ENCODE data around the gene PYGB.

Gene PYGB

GRCh38 chr20:25277941-25278521, 30.1 kb downstream of the PYGB start:
- Histone ChIP-seq H3K9me3 (no peaks in the 10 kb centered on the region), H3K4me3 (ENCODE audit: low read depth in 1 of 2, low read length in 1 of 2) (no peak overlapping the region), H3K27me3 (no peaks in the 10 kb centered on the region), H3K4me1 (ENCODE audit: control insufficient read depth in 1 of 2, insufficient read depth in 1 of 2, low read depth in 1 of 2, low read length in 1 of 2) (no peaks in the 10 kb centered on the region), H3K36me3 (peaks cover 97% of the 10 kb centered on the region), H3K27ac (no peak overlapping the region)
- TF ChIP-seq, protein P1, sequence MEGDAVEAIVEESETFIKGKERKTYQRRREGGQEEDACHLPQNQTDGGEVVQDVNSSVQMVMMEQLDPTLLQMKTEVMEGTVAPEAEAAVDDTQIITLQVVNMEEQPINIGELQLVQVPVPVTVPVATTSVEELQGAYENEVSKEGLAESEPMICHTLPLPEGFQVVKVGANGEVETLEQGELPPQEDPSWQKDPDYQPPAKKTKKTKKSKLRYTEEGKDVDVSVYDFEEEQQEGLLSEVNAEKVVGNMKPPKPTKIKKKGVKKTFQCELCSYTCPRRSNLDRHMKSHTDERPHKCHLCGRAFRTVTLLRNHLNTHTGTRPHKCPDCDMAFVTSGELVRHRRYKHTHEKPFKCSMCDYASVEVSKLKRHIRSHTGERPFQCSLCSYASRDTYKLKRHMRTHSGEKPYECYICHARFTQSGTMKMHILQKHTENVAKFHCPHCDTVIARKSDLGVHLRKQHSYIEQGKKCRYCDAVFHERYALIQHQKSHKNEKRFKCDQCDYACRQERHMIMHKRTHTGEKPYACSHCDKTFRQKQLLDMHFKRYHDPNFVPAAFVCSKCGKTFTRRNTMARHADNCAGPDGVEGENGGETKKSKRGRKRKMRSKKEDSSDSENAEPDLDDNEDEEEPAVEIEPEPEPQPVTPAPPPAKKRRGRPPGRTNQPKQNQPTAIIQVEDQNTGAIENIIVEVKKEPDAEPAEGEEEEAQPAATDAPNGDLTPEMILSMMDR (IDR thresholded peaks at IDR 0.05), result no peak

GRCh38 chr20:25278636-25279361, 30.9 kb downstream of the PYGB start:
- Histone ChIP-seq H3K36me3 (peaks cover 97% of the 10 kb centered on the region), H3K27ac (no peak overlapping the region), H3K4me1 (ENCODE audit: control insufficient read depth in 1 of 2, insufficient read depth in 1 of 2, low read depth in 1 of 2, low read length in 1 of 2) (no peaks in the 10 kb centered on the region), H3K27me3 (no peaks in the 10 kb centered on the region), H3K4me3 (ENCODE audit: low read depth in 1 of 2, low read length in 1 of 2) (no peak overlapping the region), H3K9me3 (no peaks in the 10 kb centered on the region)
- TF ChIP-seq, protein P1 (IDR thresholded peaks at IDR 0.05), result no peak

DNA sequence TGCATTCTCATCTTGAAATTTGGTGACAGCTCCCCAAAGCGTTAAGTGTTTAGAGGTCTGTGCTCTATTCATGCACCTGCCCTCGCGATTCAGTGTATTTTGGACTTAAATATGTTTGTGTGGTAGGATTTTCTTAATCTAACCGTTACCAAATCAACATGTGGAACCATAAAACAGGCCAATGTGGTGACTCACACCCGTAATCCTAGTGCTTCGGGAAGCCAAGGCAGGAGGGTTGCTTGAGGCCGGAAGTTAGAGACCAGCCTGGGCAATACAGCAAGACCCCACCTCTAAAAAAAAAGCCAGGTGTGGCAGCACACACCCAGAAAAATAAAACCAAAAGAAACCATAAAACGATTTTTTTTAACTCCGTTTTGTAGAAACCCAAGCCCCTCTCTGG, 31.5 kb downstream of the PYGB start:
- TF ChIP-seq, protein P1 (IDR thresholded peaks at IDR 0.05), result no peak
- H3K27me3 ChIP-seq, result no peaks in the 10 kb centered on the region
- H3K9me3 ChIP-seq, result no peaks in the 10 kb centered on the region
- H3K27ac ChIP-seq, result no peak overlapping the region
- H3K4me3 ChIP-seq (ENCODE audit: low read depth in 1 of 2, low read length in 1 of 2), result no peak overlapping the region
- peaks cover 98% of the 10 kb centered on the region for H3K36me3 ChIP-seq
- H3K4me1 ChIP-seq (ENCODE audit: control insufficient read depth in 1 of 2, insufficient read depth in 1 of 2, low read depth in 1 of 2, low read length in 1 of 2), result no peaks in the 10 kb centered on the region

GRCh38 chr20:25280051-25280573, 32.2 kb downstream of the PYGB start:
- TF ChIP-seq, protein P1 (IDR thresholded peaks at IDR 0.05), result no peak
- H3K27me3 ChIP-seq, result no peaks in the 10 kb centered on the region
- no peaks in the 10 kb centered on the region for H3K9me3 ChIP-seq
- H3K4me1 ChIP-seq (ENCODE audit: control insufficient read depth in 1 of 2, insufficient read depth in 1 of 2, low read depth in 1 of 2, low read length in 1 of 2), result no peaks in the 10 kb centered on the region
- H3K4me3 ChIP-seq (ENCODE audit: low read depth in 1 of 2, low read length in 1 of 2), result no peak overlapping the region
- H3K27ac ChIP-seq, result no peak overlapping the region
- H3K36me3 ChIP-seq, result peaks cover 98% of the 10 kb centered on the region

DNA sequence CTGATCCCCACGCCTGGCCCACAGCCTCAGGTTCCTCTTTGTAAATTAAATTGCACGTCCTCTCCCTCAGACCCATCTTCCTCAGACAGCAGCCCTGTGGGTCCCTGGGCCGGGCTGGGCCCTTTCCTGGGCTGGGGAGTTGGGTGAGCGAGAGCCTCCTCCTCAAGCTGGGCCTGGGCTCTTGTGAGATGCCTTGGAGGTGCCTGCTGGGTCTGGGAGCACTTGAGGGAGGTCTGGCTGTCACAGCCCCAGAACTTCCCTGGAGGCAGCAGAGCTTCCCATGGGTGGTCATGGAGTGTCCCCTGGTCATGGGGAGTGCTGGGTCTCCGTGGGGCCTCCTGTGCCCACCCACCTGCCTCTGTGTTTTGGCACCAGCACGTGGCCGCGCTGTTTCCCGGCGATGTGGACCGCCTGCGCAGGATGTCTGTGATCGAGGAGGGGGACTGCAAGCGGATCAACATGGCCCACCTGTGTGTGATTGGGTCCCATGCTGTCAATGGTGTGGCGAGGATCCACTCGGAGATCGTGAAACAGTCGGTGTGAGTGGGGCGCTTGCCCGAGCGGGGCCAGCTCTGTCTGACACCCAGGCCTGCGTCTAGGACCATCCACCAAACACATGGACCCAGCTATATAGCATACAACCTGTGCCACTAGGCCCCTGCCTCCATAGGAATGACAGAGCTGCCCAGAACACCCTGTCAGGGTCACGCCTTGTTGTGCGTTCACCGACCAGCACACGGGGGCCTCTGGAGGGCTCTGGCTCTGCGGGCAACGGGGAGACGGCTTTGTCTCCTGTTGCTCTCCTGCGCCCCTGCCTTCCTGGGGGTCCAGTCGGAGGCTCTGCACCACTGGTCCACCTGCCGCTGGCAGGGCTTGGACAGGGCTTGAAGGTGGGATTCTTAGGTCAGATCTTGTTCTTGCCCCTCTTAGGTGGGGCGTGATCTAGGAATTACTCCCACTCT, 33.0 kb downstream of the PYGB start:
- no peak overlapping the region for H3K4me3 ChIP-seq (ENCODE audit: low read depth in 1 of 2, low read length in 1 of 2)
- TF ChIP-seq, protein P1 (IDR thresholded peaks at IDR 0.05), result no peak
- H3K27me3 ChIP-seq, result no peaks in the 10 kb centered on the region
- no peaks in the 10 kb centered on the region for H3K4me1 ChIP-seq (ENCODE audit: control insufficient read depth in 1 of 2, insufficient read depth in 1 of 2, low read depth in 1 of 2, low read length in 1 of 2)
- H3K36me3 ChIP-seq, result peaks cover 98% of the 10 kb centered on the region
- H3K9me3 ChIP-seq, result no peaks in the 10 kb centered on the region
- H3K27ac ChIP-seq, result no peak overlapping the region
